GM19468 (cell line): ENCODE data around the gene CHST14.

Experiments used
- ATAC-seq: cut with Tn5 transposase; IDR thresholded peaks from one replicate; pipeline ENCODE4 v1.9.1; 2021; ENCODE audit warnings: mild to moderate bottlenecking, moderate library complexity, moderate number of reproducible peaks; ENCODE audit not compliant: unreplicated experiment; ENCODE audit errors: extremely low read depth

The CHST14 gene

DNA sequence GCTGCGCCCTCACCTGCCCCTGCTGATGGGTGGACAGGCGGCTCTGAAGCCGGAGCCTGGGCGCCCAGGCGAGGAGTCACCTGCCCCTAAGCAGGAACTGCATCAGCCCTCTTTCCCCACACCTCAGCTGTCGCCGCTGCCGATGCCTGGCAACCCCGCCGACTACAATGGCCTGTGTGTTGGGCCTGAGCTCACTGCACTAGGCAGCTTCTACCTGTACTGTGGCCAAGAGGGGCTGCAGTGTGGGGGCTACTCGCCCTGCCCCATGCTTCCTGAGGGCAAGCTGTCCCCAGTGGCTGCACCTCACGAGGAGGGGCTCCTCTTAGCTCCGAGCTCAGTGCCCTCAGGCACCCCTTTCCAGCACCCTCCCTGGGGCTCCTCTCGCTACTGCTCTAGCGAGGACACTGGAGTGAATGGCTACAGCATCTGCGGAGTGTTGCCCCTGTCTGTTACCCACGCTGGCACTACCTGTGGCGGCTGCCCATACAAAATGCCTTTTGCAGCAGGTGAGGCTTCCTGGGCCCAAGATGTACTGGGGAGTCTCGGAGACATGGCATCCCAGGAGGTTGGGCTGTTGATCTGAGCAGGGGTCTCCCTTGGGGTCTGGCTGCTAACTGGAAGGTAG is 11.3 kb upstream of the CHST14 start:
- no peak for ATAC-seq

DNA sequence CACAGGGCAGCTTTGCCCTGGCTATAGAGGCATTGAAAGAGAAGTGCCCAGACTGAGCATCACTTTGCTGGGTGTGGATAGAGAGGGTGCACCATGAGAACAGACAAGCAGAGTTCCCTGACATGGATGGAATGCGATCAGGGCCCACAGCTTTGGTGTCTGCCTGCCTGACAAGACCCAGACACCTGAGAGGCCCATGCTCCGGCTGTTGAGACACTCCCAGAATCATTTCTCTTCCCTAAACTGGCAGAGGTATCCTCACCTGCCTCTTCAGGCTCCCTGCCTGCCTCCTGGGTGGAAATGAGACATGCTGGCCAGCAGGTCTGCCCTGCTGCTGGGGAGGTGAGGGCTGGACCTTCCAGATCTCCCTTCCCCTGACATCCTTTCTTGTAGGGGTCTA is 10.4 kb upstream of the CHST14 start:
- ATAC-seq: no peak

DNA sequence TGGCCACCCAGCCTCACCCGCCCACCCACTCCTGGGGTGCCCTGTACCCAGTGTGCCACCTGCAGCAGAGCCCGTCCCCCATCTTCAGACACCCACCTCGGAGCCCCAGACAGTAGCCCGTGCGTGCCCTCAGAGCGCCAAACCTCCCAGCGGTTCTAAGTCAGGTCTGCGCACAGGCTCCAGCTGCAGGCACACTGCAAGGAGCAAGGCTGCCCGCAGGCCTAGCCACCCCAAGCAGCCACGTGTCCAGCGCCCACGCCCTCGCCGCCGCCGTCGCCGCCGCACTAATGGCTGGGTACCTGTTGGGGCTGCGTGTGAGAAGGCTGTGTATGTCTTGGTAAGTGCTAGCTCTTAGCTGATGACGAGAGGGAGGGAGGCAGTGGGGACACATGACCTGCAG is 8.8 kb upstream of the CHST14 start:
- no peak for ATAC-seq

GRCh38 chr15:40463279-40463678 is 7.5 kb upstream of the CHST14 start:
- ATAC-seq: no peak

DNA sequence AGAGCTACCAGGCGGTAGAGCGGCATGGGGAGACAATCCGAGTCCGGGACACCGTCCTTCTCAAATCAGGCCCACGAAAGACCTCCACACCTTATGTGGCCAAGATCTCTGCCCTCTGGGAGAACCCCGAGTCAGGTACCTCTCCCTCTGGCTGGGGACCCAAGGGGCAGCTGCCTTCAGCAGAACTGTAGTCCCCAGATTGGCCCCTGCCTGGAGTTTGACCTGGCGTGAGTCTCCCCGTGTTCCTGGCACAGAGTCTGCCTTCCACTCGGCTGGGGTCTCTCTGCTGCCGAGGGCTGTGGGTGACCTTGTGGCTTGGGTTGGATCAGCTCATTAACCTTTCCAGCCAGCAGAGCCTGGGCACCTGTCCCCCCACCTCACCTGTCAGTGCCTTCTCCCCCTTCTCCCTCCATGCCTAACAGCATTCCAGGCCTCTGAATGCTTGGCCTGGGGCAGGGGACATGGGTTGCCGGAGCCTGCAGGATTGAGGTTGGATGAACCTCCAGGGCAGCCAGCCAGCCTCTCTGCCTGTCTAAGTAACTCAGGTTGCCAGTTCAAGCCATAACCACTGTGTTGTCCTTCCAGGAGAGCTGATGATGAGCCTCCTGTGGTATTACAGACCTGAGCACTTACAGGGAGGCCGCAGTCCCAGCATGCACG is 6.8 kb upstream of the CHST14 start:
- no peak for ATAC-seq

DNA sequence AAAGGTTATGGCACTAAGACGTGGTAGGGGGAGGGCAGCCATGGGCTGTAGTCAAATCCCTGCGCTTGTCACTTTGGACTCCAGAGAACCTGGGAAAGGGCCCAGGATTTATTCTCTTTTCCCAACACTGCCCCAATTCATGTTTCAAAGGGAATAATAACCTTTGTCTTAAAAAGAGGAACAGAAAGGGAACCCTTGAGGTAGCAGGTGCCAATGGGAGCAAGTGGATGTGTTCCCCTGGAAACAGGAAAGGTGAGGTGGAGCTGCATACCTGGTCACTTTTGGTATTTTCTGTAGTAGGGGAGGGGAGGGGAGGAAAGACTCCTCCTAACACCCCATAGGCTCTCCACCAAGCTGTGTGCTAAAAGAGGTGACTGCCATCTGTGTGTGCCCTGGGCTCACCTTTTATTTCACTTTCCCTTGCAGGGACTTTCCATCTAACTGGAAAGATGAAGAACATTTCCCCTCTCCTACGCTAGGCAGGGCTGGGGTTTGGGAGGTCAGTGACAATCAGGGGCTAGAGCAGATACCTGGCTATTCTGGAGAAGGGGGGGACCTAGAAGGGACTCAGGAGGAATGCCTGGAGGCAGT is 6.1 kb upstream of the CHST14 start:
- ATAC-seq: no peak

DNA sequence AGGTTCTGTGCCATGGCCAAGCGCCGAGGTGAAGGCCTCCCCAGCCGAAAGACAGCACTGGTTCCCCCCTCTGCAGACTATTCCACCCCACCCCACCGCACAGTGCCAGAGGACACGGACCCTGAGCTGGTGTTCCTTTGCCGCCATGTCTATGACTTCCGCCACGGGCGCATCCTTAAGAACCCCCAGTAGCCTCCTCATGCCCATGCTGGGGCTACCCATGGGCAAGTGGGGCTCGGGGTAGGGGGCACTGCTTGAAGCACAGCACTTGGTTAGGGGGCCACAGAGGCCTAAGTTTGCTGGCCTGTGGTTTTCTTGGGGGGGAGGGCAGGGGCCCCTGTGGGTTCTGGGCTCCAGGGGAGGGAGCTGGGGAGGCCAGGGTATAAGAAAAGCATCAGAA is 4.8 kb upstream of the CHST14 start:
- ATAC-seq: no peak

DNA sequence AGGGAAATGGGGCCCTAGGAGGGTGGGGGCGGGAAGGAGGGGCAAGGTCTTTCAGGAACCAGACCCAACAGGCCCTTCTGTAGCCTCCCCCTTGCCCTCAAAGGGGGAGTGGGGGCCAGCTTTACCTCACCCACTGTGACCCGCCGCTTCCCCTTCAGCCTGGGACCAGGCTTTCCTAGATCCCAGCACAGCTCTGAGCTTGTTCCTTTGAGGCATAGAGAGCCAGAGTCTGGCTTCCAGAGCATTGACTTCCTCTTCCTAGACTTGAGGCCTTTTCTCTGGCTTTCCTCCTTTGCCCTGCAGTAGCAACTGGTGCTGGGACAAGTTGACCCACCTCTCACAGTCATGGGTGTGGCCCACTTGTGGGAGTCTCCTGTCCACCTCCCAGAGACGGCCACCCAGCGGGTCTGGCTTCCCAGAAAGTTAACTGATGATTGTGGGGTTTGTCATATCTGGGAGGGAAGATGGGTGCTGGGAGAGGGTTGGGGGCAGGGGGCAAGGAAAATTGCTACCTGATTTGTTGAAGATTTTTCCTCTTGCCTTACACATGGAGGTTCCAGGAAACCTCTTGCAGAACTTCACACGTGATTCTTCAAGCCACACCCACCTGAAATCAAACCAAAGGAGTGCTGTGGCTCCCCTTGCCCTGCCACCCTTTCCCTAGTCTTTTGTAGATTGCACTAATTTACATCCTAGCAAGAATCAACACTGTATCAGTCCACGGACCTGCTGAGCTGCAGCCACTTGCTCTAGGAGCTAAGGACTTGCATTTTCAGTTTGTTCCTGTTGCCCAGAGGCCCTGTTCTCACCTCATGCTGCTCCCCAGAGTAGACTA is 4.1 kb upstream of the CHST14 start:
- ATAC-seq: no peak

DNA sequence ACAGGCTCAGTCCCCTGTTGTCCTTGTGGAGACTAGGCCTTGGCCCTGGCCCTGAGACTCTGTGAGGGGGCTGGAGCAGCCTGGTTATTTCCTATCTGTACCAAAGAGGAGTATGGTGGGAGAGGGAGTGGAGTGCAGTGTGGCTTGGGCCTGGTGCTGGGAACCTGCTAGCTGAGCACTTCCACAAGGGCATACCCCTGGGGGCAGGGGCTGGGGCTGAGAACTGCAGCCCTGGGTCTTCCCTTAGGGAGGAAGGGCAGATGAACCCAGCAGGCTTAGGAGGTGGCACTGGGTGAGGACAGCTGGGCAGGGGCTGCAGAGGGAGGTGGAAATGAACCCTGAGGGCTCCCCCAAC is 3.5 kb upstream of the CHST14 start:
- no peak for ATAC-seq

GRCh38 chr15:40468898-40469331 is 1.9 kb upstream of the CHST14 start:
- no peak for ATAC-seq

- no peak for ATAC-seq
These were observed 901 bp upstream of the CHST14 start for GRCh38 chr15:40469776-40470390.

DNA sequence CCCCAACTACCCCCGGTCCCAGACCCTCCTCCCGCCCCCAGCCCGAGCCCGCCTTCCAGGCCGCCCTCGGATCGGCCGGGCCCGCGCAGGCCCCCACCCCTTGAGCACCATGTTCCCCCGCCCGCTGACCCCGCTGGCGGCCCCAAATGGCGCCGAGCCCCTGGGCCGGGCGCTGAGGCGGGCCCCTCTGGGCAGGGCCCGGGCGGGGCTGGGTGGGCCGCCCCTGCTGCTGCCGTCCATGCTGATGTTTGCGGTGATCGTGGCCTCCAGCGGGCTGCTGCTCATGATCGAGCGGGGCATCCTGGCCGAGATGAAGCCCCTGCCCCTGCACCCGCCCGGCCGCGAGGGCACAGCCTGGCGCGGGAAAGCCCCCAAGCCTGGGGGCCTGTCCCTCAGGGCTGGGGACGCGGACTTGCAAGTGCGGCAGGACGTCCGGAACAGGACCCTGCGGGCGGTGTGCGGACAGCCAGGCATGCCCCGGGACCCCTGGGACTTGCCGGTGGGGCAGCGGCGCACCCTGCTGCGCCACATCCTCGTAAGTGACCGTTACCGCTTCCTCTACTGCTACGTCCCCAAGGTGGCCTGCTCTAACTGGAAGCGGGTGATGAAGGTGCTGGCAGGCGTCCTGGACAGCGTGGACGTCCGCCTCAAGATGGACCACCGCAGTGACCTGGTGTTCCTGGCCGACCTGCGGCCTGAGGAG is 472 bp downstream of the CHST14 start:
- no peak for ATAC-seq

DNA sequence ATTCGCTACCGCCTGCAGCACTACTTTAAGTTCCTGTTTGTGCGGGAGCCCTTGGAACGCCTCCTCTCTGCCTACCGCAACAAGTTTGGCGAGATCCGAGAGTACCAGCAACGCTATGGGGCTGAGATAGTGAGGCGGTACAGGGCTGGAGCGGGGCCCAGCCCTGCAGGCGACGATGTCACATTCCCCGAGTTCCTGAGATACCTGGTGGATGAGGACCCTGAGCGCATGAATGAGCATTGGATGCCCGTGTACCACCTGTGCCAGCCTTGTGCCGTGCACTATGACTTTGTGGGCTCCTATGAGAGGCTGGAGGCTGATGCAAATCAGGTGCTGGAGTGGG is 995 bp downstream of the CHST14 start:
- ATAC-seq: no peak

DNA sequence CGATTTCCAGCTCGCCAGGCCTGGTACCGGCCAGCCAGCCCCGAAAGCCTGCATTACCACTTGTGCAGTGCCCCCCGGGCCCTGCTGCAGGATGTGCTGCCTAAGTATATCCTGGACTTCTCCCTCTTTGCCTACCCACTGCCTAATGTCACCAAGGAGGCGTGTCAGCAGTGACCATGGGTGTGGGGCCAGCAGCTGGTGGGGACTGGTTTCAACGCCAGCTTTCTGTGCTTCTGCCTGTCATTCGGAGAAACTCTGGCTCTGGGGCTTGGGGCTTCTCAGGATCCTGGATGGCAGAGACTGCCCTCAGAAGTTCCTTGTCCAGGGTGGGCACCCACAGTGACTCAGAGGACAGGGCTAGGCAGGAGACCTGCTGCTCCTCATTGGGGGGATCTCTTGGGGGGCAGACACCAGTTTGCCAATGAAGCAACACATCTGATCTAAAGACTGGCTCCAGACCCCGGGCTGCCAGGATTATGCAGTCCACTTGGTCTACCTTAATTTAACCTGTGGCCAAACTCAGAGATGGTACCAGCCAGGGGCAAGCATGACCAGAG is 1.5 kb downstream of the CHST14 start:
- ATAC-seq: no peak

DNA sequence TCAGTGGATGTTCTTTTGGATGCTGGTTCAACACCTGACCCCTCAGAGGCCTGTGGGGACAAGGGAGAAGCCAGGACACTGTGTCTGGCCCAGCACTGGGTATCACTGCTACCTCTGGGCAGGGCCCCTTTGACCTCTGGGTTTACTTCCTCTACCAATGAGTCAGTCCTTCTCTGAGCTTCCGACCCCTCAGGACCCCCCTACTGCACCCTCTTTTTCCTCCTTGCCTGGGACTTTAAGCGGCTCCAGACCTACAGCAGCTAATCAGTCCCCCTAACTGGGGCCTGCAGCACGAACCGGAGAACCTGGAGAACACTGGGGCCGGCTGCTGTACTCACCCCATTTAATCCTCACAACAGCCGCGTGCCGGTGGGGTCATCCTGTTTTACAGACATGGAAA is 3.8 kb downstream of the CHST14 start:
- ATAC-seq: no peak

GRCh38 chr15:40477642-40478327 is 7.0 kb downstream of the CHST14 start:
- no peak for ATAC-seq

DNA sequence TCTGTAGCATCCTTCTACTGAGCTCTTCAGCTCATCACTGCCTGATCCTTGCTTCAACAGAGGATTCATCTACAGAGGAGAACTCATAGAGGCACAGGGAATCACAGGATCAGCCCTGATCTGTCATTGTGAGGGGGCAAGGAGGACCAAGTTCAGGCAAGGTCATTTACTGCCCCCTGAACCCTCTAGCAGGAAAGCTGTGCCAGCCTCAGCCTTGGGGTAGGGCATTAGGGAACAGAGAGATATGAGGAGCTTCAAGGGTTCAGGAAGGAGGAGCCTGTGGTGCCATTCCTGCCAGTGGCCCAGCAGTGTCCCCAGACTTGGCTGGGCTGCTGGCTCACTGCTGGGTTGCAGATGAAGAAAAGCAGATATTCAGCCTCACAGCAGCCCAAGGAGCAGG is 8.2 kb downstream of the CHST14 start:
- no peak for ATAC-seq

- ATAC-seq: no peak
These were observed 10.7 kb downstream of the CHST14 start for GRCh38 chr15:40481341-40482074.

DNA sequence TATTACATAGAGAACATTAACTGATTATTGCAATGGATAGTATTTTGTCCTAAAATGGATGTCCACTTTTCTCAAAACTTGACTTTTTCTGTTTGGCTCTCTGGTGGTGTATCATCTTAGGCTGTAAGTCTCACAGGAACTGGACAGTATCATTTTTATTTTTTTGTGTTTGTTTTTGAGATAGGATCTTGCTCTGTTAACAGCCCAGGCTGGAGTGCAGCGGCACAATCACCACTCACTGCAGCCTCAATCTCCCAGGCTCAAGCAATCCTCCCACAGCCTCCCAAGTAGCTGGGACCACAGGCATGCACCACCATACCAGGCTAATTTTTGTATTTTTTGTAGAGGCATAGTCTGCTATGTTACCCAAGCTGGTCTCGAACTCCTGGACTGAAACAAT is 13.1 kb downstream of the CHST14 start:
- ATAC-seq: no peak
